Thymus (tissue), 11 donors: ENCODE measurements around the gene PCDHGB4. TPM values are rescaled to one million over a fixed set of nuclear protein-coding genes. Genes with fewer than 3 reads are reported as not detected.
A peak's percentile ranks its signal among the peaks of the same experiment; 100 is the strongest.
"Not testable (repeated sequence)": the region's sequence is repeated elsewhere in the genome, so short reads cannot be mapped to it uniquely, and the experiment has no call there.

ENCODE experiments used
- DNase-seq, 9 donors: peaks; one replicate each; pipeline ENCODE4 v3.0.0-alpha.2; 2013; ENCODE audit warnings: low spot score in 9 of 9, low read depth in 6 of 9, missing footprints in 1 of 9
- H3K27ac ChIP-seq, 2 donors: one replicate each; pipeline ENCODE4 v1.5.1; 2013; ENCODE audit warnings: control low read depth in 1 of 2, low read depth in 1 of 2, low read length in 1 of 2, mild to moderate bottlenecking in 1 of 2, moderate library complexity in 1 of 2
- H3K27me3 ChIP-seq, 2 donors: one replicate each; pipeline ENCODE4 v1.5.1; 2013; ENCODE audit warnings: low read length in 1 of 2; ENCODE audit not compliant: control insufficient read depth in 2 of 2, insufficient read depth in 1 of 2
- H3K36me3 ChIP-seq, 2 donors: one replicate each; pipeline ENCODE4 v1.5.1; 2013; ENCODE audit warnings: low read length in 1 of 2, mild to moderate bottlenecking in 1 of 2, moderate library complexity in 1 of 2; ENCODE audit not compliant: control insufficient read depth in 2 of 2, insufficient read depth in 2 of 2
- H3K4me1 ChIP-seq, 2 donors: one replicate each; pipeline ENCODE4 v1.5.1; 2013; ENCODE audit warnings: low read length in 2 of 2; ENCODE audit not compliant: control insufficient read depth in 2 of 2, insufficient read depth in 2 of 2
- H3K4me3 ChIP-seq, 2 donors: one replicate each; pipeline ENCODE4 v1.5.1; 2013; ENCODE audit warnings: low read length in 2 of 2, control low read depth in 1 of 2, mild to moderate bottlenecking in 1 of 2
- H3K9me3 ChIP-seq, 2 donors: one replicate each; pipeline ENCODE4 v1.5.1; 2013; ENCODE audit warnings: low read length in 1 of 2, mild to moderate bottlenecking in 1 of 2; ENCODE audit not compliant: control insufficient read depth in 2 of 2, insufficient read depth in 1 of 2
- WGBS: extraction: QIAGEN DNeasy Blood & Tissue Kit; methylation state at CpG from one replicate; pipeline ENCODE4 v1.1.7; 2013; 5-methylcytosine and 5-hydroxymethylcytosine counted together
- polyA plus RNA-seq: library from polyadenylated mRNA; stranded (reverse); fragments of 200-250 nt; gene quantifications from one replicate; pipeline ENCODE4 v1.2.3, GENCODE V29; 2013
- total RNA-seq: library from RNA; stranded (reverse); fragments of 120-200 nt; gene quantifications from one replicate; pipeline ENCODE4 v1.2.4, GENCODE V29; 2013
- donor health status: healthy.

PCDHGB4 gene
- total and polyA plus RNA-seq, 2 donors = 1.0 to 1.6 TPM

DNA sequence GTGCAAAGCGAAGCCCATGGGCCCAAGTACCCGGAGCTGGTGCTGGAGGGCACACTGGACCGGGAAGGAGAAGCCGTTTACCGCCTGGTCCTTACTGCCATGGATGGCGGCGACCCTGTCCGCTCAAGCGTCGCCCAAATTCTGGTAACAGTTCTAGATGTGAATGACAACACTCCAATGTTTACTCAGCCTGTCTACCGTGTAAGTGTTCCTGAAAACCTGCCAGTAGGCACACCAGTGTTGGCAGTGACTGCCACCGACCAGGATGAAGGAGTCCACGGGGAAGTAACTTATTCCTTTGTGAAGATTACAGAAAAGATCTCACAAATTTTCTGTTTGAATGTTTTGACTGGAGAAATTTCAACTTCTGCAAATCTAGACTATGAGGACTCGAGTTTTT, 12.9 kb upstream of the PCDHGB4 start:
- WGBS = 69% methylated on average over 14 of the region's 14 CpGs
- DNase-seq = no peak
- no peaks in the 10 kb centered on the region for H3K36me3 ChIP-seq
- peaks cover 12 to 54% of the 10 kb centered on the region in 2 donors for H3K9me3 ChIP-seq
- H3K27me3 ChIP-seq = peaks cover 0 to 59% of the 10 kb centered on the region in 2 donors
- no peak overlapping the region for H3K27ac ChIP-seq
- H3K4me1 ChIP-seq = no peaks in the 10 kb centered on the region
- no peak overlapping the region for H3K4me3 ChIP-seq

DNA sequence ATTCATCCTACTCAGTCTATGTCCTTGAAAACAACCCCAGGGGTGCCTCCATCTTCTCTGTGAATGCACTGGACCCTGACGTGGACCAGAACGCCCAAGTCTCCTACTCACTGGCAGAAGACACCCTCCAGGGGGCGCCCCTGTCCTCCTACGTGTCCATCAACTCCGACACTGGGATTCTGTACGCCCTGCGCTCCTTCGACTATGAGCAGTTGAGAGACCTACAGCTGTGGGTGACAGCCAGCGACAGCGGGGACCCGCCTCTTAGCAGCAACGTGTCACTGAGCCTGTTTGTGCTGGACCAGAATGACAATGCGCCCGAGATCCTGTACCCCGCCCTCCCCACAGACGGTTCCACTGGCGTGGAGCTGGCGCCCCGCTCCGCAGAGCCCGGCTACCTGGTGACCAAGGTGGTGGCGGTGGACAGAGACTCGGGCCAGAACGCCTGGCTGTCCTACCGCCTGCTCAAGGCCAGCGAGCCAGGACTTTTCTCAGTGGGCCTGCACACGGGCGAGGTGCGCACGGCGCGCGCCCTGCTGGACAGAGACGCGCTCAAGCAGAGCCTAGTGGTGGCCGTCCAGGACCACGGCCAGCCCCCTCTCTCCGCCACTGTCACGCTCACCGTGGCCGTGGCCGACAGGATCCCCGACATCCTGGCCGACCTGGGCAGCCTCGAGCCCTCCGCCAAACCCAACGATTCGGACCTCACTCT, 11.9 kb upstream of the PCDHGB4 start:
- not testable (repeated sequence) for H3K4me1 ChIP-seq, H3K4me3 ChIP-seq, H3K36me3 ChIP-seq, DNase-seq, H3K27ac ChIP-seq
- Histone ChIP-seq H3K9me3 (peaks cover 12 to 47% of the 10 kb centered on the region in 2 donors), H3K27me3 (peaks cover 0 to 50% of the 10 kb centered on the region in 2 donors)
- WGBS = 62% methylated on average over 40 of the region's 48 CpGs

- peak within 1 kb of the TSS in 1 of 2 donors; percentile 27 for H3K4me3 ChIP-seq
- WGBS = 23% methylated on average over 37 of the region's 37 CpGs
- no peak for DNase-seq
- no peak within 1 kb of the TSS for H3K27ac ChIP-seq
- peaks cover 3 to 39% of the 10 kb centered on the region in 2 donors for H3K27me3 ChIP-seq
- H3K36me3 ChIP-seq = no peaks in the 10 kb centered on the region
- peaks cover 7 to 25% of the 10 kb centered on the region in 2 donors for H3K9me3 ChIP-seq
- no peaks in the 10 kb centered on the region for H3K4me1 ChIP-seq
Observed at GRCh38 chr5:141382469-141383294, 4.8 kb upstream of the PCDHGB4 start, which contains the start of gene PCDHGA7. PCDHGA7 (plus strand) TSS chr5:141382742; CDS start chr5:141382900, 158 bp downstream.

DNA sequence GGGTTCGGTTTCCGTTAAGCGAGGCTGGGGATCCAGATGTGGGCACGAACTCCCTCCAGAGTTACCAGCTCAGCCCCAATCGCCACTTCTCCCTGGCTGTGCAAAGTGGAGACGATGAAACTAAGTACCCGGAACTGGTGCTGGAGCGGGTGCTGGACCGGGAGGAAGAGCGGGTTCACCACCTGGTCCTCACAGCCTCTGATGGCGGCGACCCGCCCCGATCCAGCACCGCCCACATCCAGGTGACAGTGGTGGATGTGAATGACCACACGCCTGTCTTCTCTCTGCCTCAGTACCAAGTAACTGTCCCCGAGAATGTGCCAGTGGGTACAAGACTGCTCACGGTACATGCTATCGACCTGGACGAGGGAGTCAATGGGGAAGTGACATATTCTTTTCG, 4.2 kb upstream of the PCDHGB4 start:
- no peaks in the 10 kb centered on the region for H3K36me3 ChIP-seq
- no peak overlapping the region for H3K27ac ChIP-seq
- no peak for DNase-seq
- WGBS = 47% methylated on average over 21 of the region's 21 CpGs
- peaks cover 7 to 24% of the 10 kb centered on the region in 2 donors for H3K9me3 ChIP-seq
- no peaks in the 10 kb centered on the region for H3K4me1 ChIP-seq
- no peak overlapping the region for H3K4me3 ChIP-seq
- peaks cover 3 to 42% of the 10 kb centered on the region in 2 donors for H3K27me3 ChIP-seq

DNA sequence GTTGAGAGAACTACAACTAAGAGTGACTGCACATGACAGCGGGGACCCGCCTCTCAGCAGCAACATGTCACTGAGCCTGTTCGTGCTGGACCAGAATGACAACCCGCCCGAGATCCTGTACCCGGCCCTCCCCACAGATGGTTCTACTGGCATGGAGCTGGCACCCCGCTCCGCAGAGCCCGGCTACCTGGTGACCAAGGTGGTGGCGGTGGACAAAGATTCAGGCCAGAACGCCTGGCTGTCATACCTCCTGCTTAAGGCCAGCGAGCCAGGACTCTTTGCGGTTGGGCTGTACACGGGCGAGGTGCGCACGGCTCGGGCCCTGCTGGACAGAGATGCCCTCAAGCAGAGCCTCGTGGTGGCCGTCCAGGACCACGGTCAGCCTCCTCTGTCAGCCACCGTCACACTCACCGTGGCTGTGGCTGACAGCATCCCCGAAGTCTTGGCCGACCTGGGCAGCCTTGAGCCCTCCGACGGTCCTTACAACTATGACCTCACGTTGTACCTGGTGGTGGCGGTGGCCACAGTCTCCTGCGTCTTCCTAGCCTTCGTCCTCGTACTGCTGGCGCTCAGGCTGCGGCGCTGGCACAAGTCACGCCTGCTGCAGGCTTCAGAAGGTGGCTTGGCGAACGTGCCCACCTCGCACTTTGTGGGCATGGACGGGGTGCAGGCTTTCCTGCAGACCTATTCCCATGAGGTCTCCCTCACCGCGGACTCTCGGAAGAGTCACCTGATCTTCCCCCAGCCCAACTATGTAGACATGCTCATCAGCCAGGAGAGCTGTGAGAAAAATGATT, 2.8 kb upstream of the PCDHGB4 start:
- no peak overlapping the region for H3K4me3 ChIP-seq
- 60% methylated on average over 43 of the region's 43 CpGs for WGBS
- H3K27ac ChIP-seq = no peak overlapping the region
- H3K9me3 ChIP-seq = peaks cover 8 to 34% of the 10 kb centered on the region in 2 donors
- H3K27me3 ChIP-seq = peaks cover 3 to 55% of the 10 kb centered on the region in 2 donors
- H3K36me3 ChIP-seq = no peaks in the 10 kb centered on the region
- H3K4me1 ChIP-seq = no peaks in the 10 kb centered on the region
- DNase-seq = no peak

GRCh38 chr5:141388661-141389060, 1.2 kb downstream of the PCDHGB4 start:
- no peak for DNase-seq
- Histone ChIP-seq H3K4me3 (no peak overlapping the region), H3K4me1 (no peaks in the 10 kb centered on the region), H3K36me3 (no peaks in the 10 kb centered on the region), H3K9me3 (peaks cover 6 to 38% of the 10 kb centered on the region in 2 donors), H3K27ac (no peak overlapping the region), H3K27me3 (peaks cover 1 to 63% of the 10 kb centered on the region in 2 donors)
- 57% methylated on average over 10 of the region's 10 CpGs for WGBS

- no peak for DNase-seq
- Histone ChIP-seq H3K36me3 (no peaks in the 10 kb centered on the region), H3K27me3 (peaks cover 0 to 65% of the 10 kb centered on the region in 2 donors), H3K4me3 (no peak overlapping the region), H3K27ac (no peak overlapping the region), H3K9me3 (peaks cover 9 to 42% of the 10 kb centered on the region in 2 donors), H3K4me1 (no peaks in the 10 kb centered on the region)
- 50% methylated on average over 77 of the region's 77 CpGs for WGBS
Observed at GRCh38 chr5:141389153-141390042, 1.9 kb downstream of the PCDHGB4 start.
